ENCODE results near the gene ZNF697. TPM values are rescaled to one million over a fixed set of nuclear protein-coding genes. Genes with fewer than 3 reads are reported as not detected.

ZNF697 gene
- total and polyA plus RNA-seq, 2 donors (not counting 1 experiment from before 2014, with no cell fraction given), result not detected

DNA sequence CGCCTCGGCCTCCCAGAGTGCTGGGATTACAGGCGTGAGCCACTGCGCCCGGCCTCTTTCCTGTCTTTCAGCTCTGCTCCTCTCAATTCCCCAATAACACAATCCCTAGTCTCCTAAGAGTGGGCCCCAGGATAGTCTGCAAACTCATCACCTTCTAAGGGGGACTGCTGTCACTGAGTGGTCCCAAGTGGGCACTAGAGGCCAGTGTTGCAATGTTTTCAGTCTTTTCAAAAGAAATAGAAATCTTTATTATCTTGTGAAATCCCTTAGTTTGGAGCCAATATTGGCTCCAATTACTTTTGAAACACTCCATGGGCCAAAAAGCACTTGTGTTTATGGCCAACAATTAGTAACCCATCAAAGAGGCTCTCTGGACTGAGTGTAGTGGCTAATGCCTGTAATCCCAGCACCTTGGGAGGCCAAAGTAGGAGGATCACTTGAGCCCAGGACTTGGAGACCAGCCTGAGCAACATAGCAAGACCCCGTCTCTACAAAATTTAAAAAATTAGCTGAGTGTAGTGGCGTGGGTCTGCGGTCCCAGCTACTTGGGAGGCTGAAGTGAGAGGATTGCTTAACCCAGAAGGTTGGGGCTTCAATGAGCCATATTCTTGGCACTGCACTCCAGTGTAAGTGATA is 28.6 kb upstream of the ZNF697 start:
- no peak overlapping the region for H2AFZ ChIP-seq (ENCODE audit: insufficient read depth, low read depth, low read length, poor library complexity, severe bottlenecking)
- H3K9ac ChIP-seq (ENCODE audit: low read length), result no peak overlapping the region
- no peaks in the 10 kb centered on the region for H3K9me3 Mint-ChIP-seq (ENCODE audit: insufficient read depth)
- no peaks in the 10 kb centered on the region for H3K36me3 ChIP-seq (replicated peaks in 1 of 2; ENCODE audit: control extremely low read depth in 1 of 2, control insufficient read depth in 1 of 2, extremely low read depth in 1 of 2, insufficient read depth in 2 of 2, low read length in 1 of 2)
- no peaks in the 10 kb centered on the region for H3K79me2 ChIP-seq (ENCODE audit: control insufficient read depth, insufficient read depth, low read length)
- ChIA-PET POLR2A (no interaction called here), CTCF (interaction anchor here (0.8 to 4.5 kb wide), 6 partner anchors 12 to 128 kb away, joined by 3 to 25 read pairs (median 3); no protein-coding TSS in a partner anchor)
- H3K27ac Mint-ChIP-seq, result no peak overlapping the region
- H4K20me1 ChIP-seq (ENCODE audit: control insufficient read depth, insufficient read depth, low read length, poor library complexity, severe bottlenecking), result no peaks in the 10 kb centered on the region
- peaks cover 6 to 11% of the 10 kb centered on the region in 2 donors for H3K4me1 ChIP-seq (ENCODE audit: control insufficient read depth in 2 of 2, insufficient read depth in 2 of 2, low read length in 2 of 2)
- no peak overlapping the region for H3K4me2 ChIP-seq (replicated peaks; ENCODE audit: low read depth, low read length, poor library complexity, severe bottlenecking)
- H3K27me3 ChIP-seq (replicated peaks in 1 of 4; ENCODE audit: control extremely low read depth in 1 of 4, control insufficient read depth in 3 of 4, insufficient read depth in 4 of 4, low read length in 3 of 4), result peaks cover 0 to 10% (median 6%) of the 10 kb centered on the region in 4 experiments
- no CpG with 5 or more reads among the region's 8 CpGs for WGBS (ENCODE audit: insufficient coverage)
- H3K4me3 ChIP-seq (ENCODE audit: control extremely low read depth in 1 of 5, extremely low read depth in 1 of 5, insufficient read depth in 1 of 5, low read depth in 2 of 5, low read length in 4 of 5), result no peak overlapping the region
- no peaks in the 10 kb centered on the region for H3K9me3 ChIP-seq (ENCODE audit: control extremely low read depth in 1 of 3, control insufficient read depth in 2 of 3, insufficient read depth in 1 of 3, low read length in 2 of 3)
- peaks cover 8% of the 10 kb centered on the region for H3K4me1 Mint-ChIP-seq
- no peak overlapping the region for H3K4me3 Mint-ChIP-seq
- TF ChIP-seq, protein P1, sequence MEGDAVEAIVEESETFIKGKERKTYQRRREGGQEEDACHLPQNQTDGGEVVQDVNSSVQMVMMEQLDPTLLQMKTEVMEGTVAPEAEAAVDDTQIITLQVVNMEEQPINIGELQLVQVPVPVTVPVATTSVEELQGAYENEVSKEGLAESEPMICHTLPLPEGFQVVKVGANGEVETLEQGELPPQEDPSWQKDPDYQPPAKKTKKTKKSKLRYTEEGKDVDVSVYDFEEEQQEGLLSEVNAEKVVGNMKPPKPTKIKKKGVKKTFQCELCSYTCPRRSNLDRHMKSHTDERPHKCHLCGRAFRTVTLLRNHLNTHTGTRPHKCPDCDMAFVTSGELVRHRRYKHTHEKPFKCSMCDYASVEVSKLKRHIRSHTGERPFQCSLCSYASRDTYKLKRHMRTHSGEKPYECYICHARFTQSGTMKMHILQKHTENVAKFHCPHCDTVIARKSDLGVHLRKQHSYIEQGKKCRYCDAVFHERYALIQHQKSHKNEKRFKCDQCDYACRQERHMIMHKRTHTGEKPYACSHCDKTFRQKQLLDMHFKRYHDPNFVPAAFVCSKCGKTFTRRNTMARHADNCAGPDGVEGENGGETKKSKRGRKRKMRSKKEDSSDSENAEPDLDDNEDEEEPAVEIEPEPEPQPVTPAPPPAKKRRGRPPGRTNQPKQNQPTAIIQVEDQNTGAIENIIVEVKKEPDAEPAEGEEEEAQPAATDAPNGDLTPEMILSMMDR (IDR thresholded peaks at IDR 0.05), result no peak
- TF ChIP-seq EZH2 (IDR thresholded peaks at IDR 0.05; ENCODE audit: borderline replicate concordance, insufficient read depth, low read depth, low read length, poor library complexity, severe bottlenecking), result no peak
- H3K27ac ChIP-seq (ENCODE audit: low read length in 2 of 2), result no peak overlapping the region
- no peak for DNase-seq
- intact Hi-C loops (cut with micrococcal nuclease), result loop anchor here (10.0 kb wide), 2 partner anchors 402 to 1522 kb away; no protein-coding TSS in a partner anchor
- no peak for ATAC-seq (ENCODE audit: low read depth)
- H3K27me3 Mint-ChIP-seq, result peaks cover 28% of the 10 kb centered on the region

All from B cell (primary cell).